ENCODE results near the gene MX1. TPM values are rescaled to one million over a fixed set of nuclear protein-coding genes. Genes with fewer than 3 reads are reported as not detected.

MX1 gene
- total RNA-seq, 1 experiment from 2014 or later, result 2.0 TPM

- no peak overlapping the region for H3K27ac ChIP-seq (ENCODE audit: low read depth, low read length)
- H3K4me3 ChIP-seq (replicated peaks in 1 of 2; ENCODE audit: low read depth in 1 of 2, low read length in 2 of 2), result no peak overlapping the region
- no peak overlapping the region for H3K4me2 ChIP-seq (ENCODE audit: low read length)
- ChIA-PET POLR2A (no interaction called here), CTCF (no interaction called here), RAD21 (ENCODE audit: low non-redundant PET in 1 of 2, low total read pairs in 2 of 2, uncharacterized antibody in 2 of 2, unreplicated experiment in 2 of 2) (no interaction called here)
- H4K20me1 ChIP-seq (ENCODE audit: insufficient read depth), result no peaks in the 10 kb centered on the region
- DNase-seq (ENCODE audit: low read depth, low spot score), result no peak
- H3K4me1 ChIP-seq (ENCODE audit: control insufficient read depth in 1 of 2, insufficient read depth in 2 of 2, low read length in 2 of 2), result no peaks in the 10 kb centered on the region
- intact Hi-C loops (cut with micrococcal nuclease), result loop anchor here (1.0 kb wide), 1 partner anchor 32 kb away; no protein-coding TSS in a partner anchor
- ATAC-seq, result no peak
- no peak overlapping the region for H3K9ac ChIP-seq (ENCODE audit: low read length)
- H3K27me3 ChIP-seq (ENCODE audit: insufficient read depth, low read length), result no peaks in the 10 kb centered on the region
- no peaks in the 10 kb centered on the region for H3K36me3 ChIP-seq (ENCODE audit: control insufficient read depth in 1 of 2, insufficient read depth in 2 of 2, low read length in 2 of 2)
- H3K79me2 ChIP-seq (ENCODE audit: insufficient read depth, low read length), result no peaks in the 10 kb centered on the region
- H3K9me2 ChIP-seq (ENCODE audit: insufficient read depth), result no peaks in the 10 kb centered on the region
- TF ChIP-seq POLR2A (IDR thresholded peaks at IDR 0.05; ENCODE audit: borderline replicate concordance, extremely low read depth, insufficient read depth, insufficient read length) (no peak), CBX3 (IDR thresholded peaks at IDR 0.05; ENCODE audit: low read depth) (no peak), REST (IDR thresholded peaks at IDR 0.05; ENCODE audit: low read depth) (no peak), CTCF (IDR thresholded peaks at IDR 0.05 in 2 of 3, conservative IDR thresholded peaks at IDR 0.05 in 1 of 3; ENCODE audit: borderline replicate concordance in 1 of 3, insufficient read depth in 1 of 3, low read depth in 2 of 3, low read length in 2 of 3) (no peak), CEBPB (IDR thresholded peaks at IDR 0.05; ENCODE audit: low read depth) (no peak)
- no peaks in the 10 kb centered on the region for H3K9me3 ChIP-seq (ENCODE audit: control insufficient read depth in 1 of 2, insufficient read depth in 1 of 2, low read depth in 1 of 2, low read length in 2 of 2)
- H2AFZ ChIP-seq (ENCODE audit: low read depth, low read length, poor library complexity, severe bottlenecking), result no peak overlapping the region
- BruUV-seq (replicated peaks), result no TSS peak
Observed at GRCh38 chr21:41447356-41447755, 21.3 kb downstream of the MX1 start.
